DMS153 treated with DMSO at 0.1 percent for 48 hours (cell line): Measurements from ENCODE around the gene ARHGAP26.
A peak's percentile ranks its signal among the peaks of the same experiment; 100 is the strongest.

Experiments
- DNase-seq: peaks from one replicate; lab custom pipeline; 2025; ENCODE audit not compliant: unreplicated experiment; lab: John Stamatoyannopoulos, UW

The ARHGAP26 gene

DNA sequence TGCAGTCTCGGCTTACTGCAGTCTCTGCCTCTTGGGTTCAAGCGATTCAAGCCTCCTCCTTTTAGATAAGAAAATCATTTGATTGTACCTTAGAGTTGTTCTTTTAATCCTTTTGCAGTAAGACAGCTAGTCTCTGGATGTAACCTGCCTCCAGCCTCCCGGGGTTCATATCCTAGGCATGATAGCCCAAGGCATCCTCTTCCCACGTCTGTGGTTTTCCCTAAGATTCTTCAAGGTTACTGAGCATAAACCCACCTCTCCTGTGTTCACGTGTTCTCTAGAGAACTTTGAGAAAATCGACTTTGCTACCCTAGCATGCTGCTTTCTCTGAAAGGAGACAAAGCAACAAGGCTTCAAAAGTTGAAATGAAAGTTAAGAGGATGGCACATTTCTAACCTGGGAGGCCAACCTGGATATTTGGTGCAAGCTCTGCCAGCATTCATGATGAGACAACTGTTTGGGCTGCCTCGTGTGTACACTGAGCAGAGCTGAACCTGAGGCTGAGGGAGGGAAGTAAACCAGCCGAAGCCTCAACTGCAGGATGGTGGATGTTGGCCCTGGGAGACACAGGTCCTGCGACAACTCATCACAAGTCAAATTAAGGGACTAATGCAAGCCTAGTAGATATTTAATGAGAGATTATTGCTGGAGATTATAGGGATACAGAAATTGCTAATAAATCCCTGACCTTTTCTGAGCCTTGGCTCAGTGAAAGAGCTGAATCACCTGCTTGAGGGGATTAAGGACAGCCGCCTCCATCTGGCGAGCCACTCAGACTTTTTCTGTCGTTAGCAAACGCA, 261.8 kb downstream of the ARHGAP26 start:
- no peak for DNase-seq

DNA sequence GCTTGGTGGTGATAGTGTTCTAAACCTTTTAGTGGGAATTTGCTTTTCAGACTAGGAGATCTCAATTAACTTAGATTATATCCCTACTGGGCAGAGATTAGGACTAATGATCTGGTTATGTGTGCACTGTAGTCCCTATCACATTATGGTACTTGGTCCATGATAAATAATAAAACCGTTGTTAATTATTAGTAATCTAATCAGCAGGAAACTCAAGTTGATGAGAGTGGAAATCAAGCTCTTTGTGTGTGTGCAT, 262.3 kb downstream of the ARHGAP26 start:
- no peak for DNase-seq

- DNase-seq: no peak
Observed at GRCh38 chr5:143033535-143034250, 263.5 kb downstream of the ARHGAP26 start.

DNA sequence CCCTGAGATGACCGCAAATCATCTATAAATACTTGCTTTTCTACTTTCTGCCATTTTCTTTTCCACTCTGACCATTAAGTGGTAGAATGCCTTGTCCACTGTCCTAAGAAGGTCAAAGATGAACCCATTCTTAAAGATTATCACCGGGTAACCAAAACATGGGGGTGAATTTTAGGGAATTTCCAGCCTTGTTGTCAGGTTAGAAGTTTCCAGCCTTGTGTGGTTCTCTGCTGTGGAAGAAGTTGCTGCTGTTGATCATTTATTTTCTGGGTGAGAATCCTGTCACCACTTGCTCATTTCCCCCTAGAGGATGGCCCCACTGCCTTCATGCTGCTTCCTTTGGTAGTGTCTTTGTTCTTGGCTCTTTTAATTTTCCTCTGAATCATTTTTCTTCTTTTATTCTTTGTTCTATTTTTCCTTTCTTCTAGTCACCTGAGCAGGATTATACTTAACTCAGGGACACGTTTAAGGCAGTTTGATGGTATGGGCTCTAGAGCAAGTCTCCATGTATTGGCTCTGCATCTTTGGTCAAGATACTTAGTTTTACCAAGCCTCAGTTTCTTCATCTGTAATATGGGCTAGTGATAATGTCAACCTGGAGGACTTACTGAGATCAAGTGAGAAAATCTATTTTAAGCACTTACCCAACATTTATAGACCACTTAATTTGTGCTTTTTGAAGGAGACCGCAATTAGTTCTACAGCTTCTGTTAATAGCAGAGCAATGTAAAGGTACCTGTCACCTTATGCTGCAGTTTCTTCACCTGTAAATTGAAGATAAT, 266.2 kb downstream of the ARHGAP26 start:
- DNase-seq: no peak

GRCh38 chr5:143037071-143037470, 266.9 kb downstream of the ARHGAP26 start:
- DNase-seq: no peak

DNA sequence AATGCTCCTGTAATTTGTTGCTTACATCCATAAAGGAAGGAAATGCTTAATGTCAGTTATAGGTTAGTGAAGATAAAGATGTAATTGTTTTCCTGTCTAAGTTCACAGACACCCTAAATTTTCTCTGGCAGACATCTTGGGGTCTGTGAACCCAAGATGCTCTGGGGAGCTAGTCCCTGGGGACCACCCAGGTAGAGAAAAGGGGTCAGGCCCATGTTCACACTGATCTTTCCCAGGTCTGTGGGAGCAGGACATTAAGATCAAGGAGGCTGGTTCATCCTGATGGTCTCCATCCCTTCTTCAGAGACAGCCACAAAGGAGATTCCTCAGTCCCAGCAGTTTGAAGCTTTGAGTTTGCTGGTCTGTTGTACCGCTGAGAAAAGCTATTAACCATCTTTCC, 267.5 kb downstream of the ARHGAP26 start:
- no peak for DNase-seq

- no peak for DNase-seq
Observed at GRCh38 chr5:143040622-143041021, 270.4 kb downstream of the ARHGAP26 start.

GRCh38 chr5:143041461-143041860, 271.3 kb downstream of the ARHGAP26 start:
- DNase-seq: no peak

GRCh38 chr5:143041972-143042770, 272.0 kb downstream of the ARHGAP26 start:
- DNase-seq: peak; percentile 19

DNA sequence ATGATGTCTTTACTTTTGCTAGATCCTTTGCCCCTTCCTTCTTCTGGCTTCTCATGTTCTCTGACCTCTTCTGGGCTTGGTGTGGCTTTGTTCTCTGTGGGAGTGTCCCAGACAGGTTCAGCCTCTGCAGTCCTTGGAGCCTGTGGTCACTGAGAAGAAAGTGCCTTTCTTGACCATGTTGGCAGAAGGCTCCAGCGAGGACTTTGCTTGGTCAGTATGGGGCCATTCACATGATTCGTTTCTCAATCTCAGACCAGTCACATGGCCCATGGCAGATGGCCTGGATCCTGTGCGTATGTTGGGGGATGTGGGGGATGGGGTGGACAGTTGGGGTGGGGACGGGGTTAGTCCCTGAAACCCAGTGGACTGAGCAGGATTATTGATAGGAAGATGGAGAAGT, 274.1 kb downstream of the ARHGAP26 start:
- DNase-seq: no peak

DNA sequence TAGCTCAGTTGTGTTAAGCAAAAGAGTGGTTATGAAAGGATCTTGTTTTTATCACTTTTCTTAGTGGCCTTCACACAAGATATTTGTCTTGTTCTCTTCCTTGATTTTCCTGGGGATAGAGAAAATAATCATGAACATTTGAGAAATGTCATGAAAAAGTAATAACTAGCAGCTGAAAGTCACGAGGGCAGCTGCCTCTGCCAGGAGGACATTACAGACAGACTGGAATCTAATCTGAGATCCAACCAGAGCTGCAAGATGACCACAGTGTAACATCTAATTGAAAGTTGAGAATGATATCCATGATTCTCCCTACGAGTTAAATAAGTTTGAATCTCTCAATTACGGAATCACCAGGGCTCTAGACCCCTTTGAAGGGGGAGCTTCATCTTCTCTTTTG, 274.9 kb downstream of the ARHGAP26 start:
- no peak for DNase-seq

DNA sequence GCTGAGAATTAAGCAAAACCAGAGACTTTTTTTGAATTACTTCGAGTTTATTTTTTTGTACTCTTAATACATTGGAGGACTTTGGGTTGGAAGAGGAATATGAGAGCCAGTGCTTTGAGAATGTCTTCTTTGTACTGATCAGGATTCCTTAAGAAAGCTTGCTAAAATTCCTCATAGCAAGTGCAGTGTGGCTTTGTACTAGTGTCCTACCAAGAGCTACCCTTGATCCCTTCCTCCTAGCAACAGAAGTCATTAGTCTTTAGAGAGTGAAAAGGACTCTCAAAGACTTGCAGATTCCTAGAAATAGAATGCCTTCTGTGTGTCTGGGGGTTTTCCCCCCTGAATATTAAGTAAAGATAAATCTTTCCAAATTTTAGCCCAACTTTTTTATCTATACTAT, 276.1 kb downstream of the ARHGAP26 start:
- DNase-seq: no peak

- DNase-seq: no peak
Observed at GRCh38 chr5:143047091-143047490, 276.9 kb downstream of the ARHGAP26 start.

DNA sequence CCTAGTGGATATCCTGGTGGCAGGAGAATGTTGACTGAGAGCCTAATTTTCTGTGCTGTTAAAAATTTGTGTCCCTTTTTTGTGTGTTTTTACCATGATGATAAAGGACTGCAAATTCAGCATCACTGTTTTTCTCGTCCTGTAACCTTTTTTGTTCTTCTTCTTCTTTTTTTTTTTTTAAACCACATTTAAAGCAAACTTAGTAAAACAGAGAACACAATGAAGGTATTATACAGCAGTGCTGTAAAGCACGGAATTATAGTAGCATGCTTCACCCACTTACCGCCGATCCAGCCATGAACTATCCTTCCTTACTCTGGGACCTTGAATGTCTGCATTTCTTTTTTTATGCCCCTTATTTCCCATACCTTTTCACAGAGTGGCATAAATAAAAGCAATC, 280.0 kb downstream of the ARHGAP26 start:
- DNase-seq: no peak

DNA sequence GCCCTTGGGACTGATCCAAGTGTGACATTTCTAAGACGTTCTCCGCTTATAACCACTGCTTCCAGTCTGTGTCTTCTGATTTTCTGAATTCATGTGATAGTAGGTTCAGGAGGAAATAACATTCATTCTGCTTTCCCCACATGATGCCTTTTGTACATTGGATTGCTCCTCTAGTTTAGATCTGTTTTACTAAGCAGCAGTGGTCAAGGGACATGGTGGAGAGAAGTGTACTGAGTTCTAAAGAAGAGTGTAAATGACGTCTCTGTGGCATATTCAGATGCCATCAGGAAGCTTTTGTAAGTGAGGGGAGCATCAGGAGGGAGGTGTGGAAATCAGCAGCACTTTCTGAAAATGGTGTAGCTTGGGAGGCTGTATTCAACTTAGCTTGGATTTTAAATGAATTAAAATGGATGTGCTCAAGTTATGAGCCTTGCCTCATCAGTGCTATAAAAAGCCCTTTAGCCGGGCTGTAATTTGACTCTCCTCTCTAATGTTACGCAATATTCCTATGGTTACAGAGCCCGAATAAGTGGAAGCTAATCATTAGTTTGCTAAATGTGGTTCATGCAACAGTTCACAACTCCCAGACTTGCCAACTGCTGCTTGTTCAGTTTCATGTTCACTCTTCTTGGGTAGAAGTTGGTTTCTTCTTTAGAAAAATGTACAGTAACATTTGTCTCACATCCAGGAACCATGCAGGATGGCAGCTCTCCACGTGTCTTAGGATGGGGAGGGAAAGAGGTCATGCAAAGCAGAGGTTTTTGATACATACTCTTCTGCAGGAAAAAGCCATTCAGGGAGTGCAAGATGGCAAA, 281.3 kb downstream of the ARHGAP26 start:
- peak; percentile 38 for DNase-seq

GRCh38 chr5:143052967-143053682, 282.9 kb downstream of the ARHGAP26 start:
- no peak for DNase-seq

DNA sequence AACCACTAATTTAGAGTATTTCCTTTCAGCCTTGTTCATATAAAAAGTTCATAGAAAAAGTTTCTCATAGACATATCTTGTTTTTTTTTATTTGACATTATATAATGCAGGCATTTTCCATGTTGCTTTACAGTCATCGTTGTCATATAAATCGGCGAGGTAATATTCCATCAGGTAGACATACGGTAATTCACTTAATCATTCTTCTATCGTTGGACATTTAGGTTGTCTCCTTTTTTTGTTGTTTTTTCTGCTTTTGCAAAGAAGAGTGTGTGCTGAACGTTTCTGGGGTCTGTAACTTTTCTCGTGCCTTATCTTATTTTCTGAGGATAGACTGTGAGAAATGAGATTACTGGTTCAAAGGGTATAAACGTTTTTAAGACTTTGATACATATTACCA, 283.6 kb downstream of the ARHGAP26 start:
- DNase-seq: no peak

- DNase-seq: no peak
Observed at GRCh38 chr5:143054480-143054941, 284.3 kb downstream of the ARHGAP26 start.

DNA sequence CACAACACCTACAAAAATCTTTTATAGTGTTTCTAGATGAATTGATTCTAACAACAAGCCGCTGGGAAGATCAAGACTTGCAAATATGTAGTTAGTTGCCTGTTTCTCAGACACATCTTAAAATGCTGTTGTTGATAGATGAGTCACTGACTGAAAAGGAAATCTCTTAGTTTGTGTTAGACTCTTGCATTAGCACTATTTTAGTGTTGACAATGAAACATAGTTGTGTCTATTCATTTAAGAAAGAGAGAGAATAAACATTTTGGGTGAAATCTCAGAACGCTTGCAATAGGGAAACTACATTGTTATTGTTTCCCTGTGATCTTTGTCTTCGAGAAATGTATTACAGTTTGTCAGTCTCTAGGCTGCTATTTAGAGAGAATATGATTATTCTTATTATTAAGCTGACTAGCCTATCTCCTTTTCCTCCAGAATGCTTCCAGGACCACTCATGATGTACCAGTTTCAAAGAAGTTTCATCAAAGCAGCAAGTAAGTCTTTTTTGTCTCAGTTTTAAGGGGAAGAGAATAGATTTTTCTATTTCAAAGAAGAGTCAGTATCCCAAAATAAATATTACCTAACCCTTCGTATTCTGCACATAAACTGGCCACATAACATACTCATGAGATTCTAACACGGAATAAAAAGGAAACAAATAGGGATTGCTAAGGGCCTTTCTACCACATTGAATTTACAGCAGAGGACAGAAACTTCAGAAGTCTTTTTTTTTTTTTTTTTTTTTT, 285.6 kb downstream of the ARHGAP26 start:
- DNase-seq: no peak
